ENCODE data around the gene VTA1.

DNA sequence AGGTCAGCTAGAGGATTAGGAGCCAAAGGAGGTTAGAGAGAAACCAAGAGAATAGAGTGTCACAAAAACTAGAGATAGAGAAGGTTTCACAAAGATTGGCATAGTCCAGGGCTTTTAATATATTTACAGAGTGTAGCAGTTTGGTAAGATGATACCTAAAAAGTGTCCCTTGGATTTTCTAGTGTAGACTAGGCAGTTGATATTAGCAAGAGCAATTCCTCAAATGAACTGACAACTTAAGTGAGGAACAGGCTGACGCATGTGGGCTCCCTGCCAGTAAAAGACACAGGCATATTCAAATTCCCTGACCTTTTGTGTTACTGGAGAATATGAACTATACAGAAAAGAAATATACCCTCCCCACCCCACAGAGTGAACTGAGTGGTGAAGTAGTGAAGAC is 40.1 kb downstream of the VTA1 start:
- TF ChIP-seq, protein P1, sequence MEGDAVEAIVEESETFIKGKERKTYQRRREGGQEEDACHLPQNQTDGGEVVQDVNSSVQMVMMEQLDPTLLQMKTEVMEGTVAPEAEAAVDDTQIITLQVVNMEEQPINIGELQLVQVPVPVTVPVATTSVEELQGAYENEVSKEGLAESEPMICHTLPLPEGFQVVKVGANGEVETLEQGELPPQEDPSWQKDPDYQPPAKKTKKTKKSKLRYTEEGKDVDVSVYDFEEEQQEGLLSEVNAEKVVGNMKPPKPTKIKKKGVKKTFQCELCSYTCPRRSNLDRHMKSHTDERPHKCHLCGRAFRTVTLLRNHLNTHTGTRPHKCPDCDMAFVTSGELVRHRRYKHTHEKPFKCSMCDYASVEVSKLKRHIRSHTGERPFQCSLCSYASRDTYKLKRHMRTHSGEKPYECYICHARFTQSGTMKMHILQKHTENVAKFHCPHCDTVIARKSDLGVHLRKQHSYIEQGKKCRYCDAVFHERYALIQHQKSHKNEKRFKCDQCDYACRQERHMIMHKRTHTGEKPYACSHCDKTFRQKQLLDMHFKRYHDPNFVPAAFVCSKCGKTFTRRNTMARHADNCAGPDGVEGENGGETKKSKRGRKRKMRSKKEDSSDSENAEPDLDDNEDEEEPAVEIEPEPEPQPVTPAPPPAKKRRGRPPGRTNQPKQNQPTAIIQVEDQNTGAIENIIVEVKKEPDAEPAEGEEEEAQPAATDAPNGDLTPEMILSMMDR (IDR thresholded peaks at IDR 0.05; ENCODE audit: low read depth, low read length, missing input control), result no peak
- TF ChIP-seq, protein P2, sequence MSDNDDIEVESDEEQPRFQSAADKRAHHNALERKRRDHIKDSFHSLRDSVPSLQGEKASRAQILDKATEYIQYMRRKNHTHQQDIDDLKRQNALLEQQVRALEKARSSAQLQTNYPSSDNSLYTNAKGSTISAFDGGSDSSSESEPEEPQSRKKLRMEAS (IDR thresholded peaks at IDR 0.05), result no peak
- TF ChIP-seq JUND (IDR thresholded peaks at IDR 0.05), result no peak
- TF ChIP-seq, protein P3, sequence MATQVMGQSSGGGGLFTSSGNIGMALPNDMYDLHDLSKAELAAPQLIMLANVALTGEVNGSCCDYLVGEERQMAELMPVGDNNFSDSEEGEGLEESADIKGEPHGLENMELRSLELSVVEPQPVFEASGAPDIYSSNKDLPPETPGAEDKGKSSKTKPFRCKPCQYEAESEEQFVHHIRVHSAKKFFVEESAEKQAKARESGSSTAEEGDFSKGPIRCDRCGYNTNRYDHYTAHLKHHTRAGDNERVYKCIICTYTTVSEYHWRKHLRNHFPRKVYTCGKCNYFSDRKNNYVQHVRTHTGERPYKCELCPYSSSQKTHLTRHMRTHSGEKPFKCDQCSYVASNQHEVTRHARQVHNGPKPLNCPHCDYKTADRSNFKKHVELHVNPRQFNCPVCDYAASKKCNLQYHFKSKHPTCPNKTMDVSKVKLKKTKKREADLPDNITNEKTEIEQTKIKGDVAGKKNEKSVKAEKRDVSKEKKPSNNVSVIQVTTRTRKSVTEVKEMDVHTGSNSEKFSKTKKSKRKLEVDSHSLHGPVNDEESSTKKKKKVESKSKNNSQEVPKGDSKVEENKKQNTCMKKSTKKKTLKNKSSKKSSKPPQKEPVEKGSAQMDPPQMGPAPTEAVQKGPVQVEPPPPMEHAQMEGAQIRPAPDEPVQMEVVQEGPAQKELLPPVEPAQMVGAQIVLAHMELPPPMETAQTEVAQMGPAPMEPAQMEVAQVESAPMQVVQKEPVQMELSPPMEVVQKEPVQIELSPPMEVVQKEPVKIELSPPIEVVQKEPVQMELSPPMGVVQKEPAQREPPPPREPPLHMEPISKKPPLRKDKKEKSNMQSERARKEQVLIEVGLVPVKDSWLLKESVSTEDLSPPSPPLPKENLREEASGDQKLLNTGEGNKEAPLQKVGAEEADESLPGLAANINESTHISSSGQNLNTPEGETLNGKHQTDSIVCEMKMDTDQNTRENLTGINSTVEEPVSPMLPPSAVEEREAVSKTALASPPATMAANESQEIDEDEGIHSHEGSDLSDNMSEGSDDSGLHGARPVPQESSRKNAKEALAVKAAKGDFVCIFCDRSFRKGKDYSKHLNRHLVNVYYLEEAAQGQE (IDR thresholded peaks at IDR 0.05), result no peak
- no peak for TF ChIP-seq SP1 (IDR thresholded peaks at IDR 0.05)
- TF ChIP-seq TAF1 (conservative IDR thresholded peaks at IDR 0.05), result no peak
